Measurements from ENCODE around the gene COQ8B. TPM values are rescaled to one million over a fixed set of nuclear protein-coding genes. Genes with fewer than 3 reads are reported as not detected.

Gene COQ8B
- total RNA-seq, 1 experiment from 2014 or later, result 19.5 TPM

DNA sequence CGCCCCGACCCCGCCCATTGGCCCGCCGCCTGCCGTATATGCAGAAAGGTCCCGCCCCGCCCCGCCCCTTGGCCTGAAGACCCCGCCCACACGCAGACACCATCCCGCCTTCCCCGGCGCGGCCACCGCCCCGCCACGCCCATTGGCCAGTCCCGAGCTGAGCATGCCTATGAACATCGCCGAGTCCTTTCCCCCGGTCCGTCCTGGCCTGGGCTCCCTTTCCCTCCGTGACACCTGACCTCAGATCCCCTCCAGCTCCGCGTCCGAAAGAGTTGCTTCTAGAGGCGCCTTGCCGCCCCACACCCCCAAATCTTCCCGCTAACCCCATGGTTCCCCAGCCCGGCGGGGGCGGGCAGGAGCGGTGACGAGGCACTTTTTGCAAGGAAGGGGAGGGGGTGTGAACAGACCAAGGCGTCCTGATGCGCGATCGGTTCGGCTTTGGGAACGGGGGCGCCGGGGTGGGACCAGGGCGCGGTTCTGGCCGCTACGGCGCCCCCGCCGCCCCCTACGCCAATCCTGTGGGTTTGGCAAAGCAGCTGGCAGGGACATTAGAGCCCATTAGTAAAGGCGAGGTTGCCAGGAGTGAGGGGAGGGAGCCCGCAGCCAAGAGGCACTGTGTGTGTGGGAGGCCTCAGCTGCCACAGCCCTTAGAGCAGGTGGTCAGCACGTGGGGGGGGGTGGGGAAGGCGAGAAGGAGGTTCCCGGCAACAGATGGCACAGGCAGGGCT, 25.8 kb downstream of the COQ8B start:
- Histone ChIP-seq H2AFZ (ENCODE audit: low read length) (peak overlapping the region; percentile 83), H3K9me3 (ENCODE audit: low read length) (no peaks in the 10 kb centered on the region), H3K4me3 (ENCODE audit: low read length) (peak overlapping the region; percentile 81), H4K20me1 (ENCODE audit: low read length) (no peaks in the 10 kb centered on the region), H3K79me2 (ENCODE audit: low read length) (peaks cover 25% of the 10 kb centered on the region), H3F3A (ENCODE audit: low read length, unreplicated experiment) (no peaks in the 10 kb centered on the region), H3K27ac (ENCODE audit: low read length) (peak overlapping the region; percentile 84), H3K4me1 (ENCODE audit: insufficient read depth, low read length) (peaks cover 24% of the 10 kb centered on the region), H3K9ac (ENCODE audit: low read length) (peak overlapping the region; percentile 92), H3K4me2 (ENCODE audit: low read length) (peak overlapping the region; percentile 95), H3K36me3 (ENCODE audit: low read depth, low read length) (no peaks in the 10 kb centered on the region), H3K27me3 (ENCODE audit: low read length) (no peaks in the 10 kb centered on the region), H3K9me2 (replicated peaks; ENCODE audit: low read length) (no peaks in the 10 kb centered on the region)
- no peak for TF ChIP-seq EZH2 (IDR thresholded peaks at IDR 0.05; ENCODE audit: low read length, unreplicated experiment)
- TF ChIP-seq, protein P1, sequence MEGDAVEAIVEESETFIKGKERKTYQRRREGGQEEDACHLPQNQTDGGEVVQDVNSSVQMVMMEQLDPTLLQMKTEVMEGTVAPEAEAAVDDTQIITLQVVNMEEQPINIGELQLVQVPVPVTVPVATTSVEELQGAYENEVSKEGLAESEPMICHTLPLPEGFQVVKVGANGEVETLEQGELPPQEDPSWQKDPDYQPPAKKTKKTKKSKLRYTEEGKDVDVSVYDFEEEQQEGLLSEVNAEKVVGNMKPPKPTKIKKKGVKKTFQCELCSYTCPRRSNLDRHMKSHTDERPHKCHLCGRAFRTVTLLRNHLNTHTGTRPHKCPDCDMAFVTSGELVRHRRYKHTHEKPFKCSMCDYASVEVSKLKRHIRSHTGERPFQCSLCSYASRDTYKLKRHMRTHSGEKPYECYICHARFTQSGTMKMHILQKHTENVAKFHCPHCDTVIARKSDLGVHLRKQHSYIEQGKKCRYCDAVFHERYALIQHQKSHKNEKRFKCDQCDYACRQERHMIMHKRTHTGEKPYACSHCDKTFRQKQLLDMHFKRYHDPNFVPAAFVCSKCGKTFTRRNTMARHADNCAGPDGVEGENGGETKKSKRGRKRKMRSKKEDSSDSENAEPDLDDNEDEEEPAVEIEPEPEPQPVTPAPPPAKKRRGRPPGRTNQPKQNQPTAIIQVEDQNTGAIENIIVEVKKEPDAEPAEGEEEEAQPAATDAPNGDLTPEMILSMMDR (conservative IDR thresholded peaks at IDR 0.05; ENCODE audit: low read depth, low read length), result no peak
- TF ChIP-seq EZH2phosphoT487 (IDR thresholded peaks at IDR 0.05; ENCODE audit: borderline replicate concordance, low read length), result no peak
- ChIA-PET CTCF (no interaction called here), POLR2A (ENCODE audit: unreplicated experiment) (interaction anchor here (0.5 to 0.6 kb wide), 2 partner anchors 79 to 172 kb away, joined by 3 to 6 read pairs; no protein-coding TSS in a partner anchor)
- peak; percentile 91 for ATAC-seq
- intact Hi-C loops (cut with micrococcal nuclease), result no loop called here
- BruUV-seq (replicated peaks), result TSS peak; percentile 94
- peak; percentile 78 for DNase-seq

- peak within 1 kb of the TSS; percentile 98 for H3K4me2 ChIP-seq (ENCODE audit: low read length)
- CTCF ChIA-PET, result no interaction called here
- TF ChIP-seq EZH2 (IDR thresholded peaks at IDR 0.05; ENCODE audit: low read length, unreplicated experiment) (no peak), EZH2phosphoT487 (IDR thresholded peaks at IDR 0.05; ENCODE audit: borderline replicate concordance, low read length) (no peak)
- TF ChIP-seq, protein P1 (conservative IDR thresholded peaks at IDR 0.05; ENCODE audit: low read depth, low read length), result no peak
- no peak; the same call in 1 of the 2 replicates for ATAC-seq
- POLR2A ChIA-PET (ENCODE audit: unreplicated experiment), result no interaction called here
- BruUV-seq (replicated peaks), result no TSS peak
- H3K36me3 ChIP-seq (ENCODE audit: low read depth, low read length), result no peaks in the 10 kb centered on the region
- peaks cover 25% of the 10 kb centered on the region for H3K79me2 ChIP-seq (ENCODE audit: low read length)
- intact Hi-C loops (cut with micrococcal nuclease), result no loop called here
- peak within 1 kb of the TSS; percentile 92 for H3K9ac ChIP-seq (ENCODE audit: low read length)
- H3K4me3 ChIP-seq (ENCODE audit: low read length), result peak within 1 kb of the TSS; percentile 81
- H3K9me3 ChIP-seq (ENCODE audit: low read length), result no peaks in the 10 kb centered on the region
- DNase-seq, result no peak
- no peaks in the 10 kb centered on the region for H3F3A ChIP-seq (ENCODE audit: low read length, unreplicated experiment)
- H3K4me1 ChIP-seq (ENCODE audit: insufficient read depth, low read length), result peaks cover 24% of the 10 kb centered on the region
- peak within 1 kb of the TSS; percentile 84 for H3K27ac ChIP-seq (ENCODE audit: low read length)
- peak within 1 kb of the TSS; percentile 83 for H2AFZ ChIP-seq (ENCODE audit: low read length)
- no peaks in the 10 kb centered on the region for H3K27me3 ChIP-seq (ENCODE audit: low read length)
- H4K20me1 ChIP-seq (ENCODE audit: low read length), result no peaks in the 10 kb centered on the region
- H3K9me2 ChIP-seq (replicated peaks; ENCODE audit: low read length), result no peaks in the 10 kb centered on the region
These were observed 26.5 kb downstream of the COQ8B start, which contains the start of gene NUMBL for GRCh38 chr19:40690050-40690692. Gene NUMBL, minus strand, starts transcription at chr19:40690651. Its CDS starts 168 bp downstream, at chr19:40690483.
